Measurements from ENCODE around the gene ATP11A.

ATP11A gene

DNA sequence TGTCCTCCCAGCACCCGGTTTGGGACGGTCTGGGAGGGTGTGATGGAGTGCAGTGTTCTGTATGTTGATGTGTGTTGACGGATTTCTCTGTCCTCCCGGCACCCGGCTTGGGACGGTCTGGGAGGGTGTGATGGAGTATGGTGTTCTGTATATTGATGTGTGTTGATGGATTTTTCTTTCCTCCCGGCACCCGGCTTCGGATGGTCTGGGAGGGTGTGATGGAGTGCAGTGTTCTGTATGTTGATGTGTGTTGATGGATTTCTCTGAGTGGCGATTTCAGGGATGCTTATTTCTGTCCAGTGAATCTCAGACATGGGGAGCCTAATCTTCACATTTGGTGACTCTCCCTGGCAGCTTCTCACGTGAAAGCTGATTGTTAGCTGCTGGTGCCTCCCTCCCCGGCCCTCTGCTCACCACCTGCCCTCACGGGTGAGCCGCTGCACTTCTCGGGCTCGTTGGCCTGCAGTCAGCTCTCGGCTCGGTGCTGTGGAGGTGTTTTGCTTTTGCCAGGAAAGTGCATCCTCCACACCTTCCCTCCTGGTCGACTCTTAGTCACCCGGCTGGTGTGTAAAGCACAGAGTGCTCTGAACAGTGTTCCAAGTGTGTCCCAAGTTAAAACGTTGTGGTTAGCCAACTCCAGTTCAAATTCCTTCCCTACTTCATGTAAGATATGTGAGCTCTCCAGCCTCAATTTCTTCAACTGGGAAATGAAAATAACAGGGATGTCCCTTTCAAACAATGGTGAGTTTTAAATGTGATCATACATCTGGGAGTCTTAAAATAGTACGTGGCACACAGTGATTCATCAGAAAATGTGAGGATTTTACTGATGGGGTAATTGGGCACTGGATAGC, 54.6 kb downstream of the ATP11A start:
- no peak for DNase-seq

- no peak for DNase-seq
Measured at GRCh38 chr13:112746044-112746443, 56.2 kb downstream of the ATP11A start.

- DNase-seq, result no peak
Measured at GRCh38 chr13:112747256-112747655, 57.4 kb downstream of the ATP11A start.

DNA sequence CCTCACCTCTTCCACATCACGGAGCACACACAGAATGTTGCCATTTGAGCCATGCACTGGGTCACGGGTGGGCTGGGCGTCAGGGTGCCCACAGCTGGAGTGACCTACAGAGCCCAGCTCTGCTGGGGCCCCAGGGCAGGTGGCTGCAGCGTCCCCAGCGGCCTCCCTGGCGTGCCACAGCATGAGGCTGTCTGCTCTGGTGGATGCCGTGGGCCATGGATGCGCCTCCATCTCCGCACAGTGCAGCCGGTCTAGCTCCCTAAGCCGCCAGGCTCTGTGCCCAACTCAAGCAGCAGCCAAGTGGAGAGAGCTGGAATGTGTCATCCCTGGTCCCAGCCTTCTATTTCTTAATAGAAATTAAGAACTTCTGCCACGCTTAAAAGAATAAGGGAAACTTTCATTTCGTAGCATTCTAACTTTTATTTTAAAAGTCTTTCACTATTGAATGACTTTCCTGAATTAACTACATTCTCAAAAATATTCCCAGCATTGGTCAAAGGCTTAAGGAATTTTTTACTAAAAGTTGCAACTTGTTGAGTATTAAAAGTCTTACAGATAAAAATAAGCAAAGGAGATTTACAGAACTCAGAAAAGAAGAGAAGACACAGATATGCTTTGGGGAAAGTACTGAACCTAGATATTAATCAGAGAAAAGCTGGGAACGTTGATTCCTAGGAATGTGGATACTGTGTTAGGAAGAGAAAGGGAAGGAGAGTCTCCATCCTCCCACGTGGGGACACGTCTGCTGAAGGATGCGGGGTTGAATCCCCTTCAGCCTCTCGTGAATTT, 59.3 kb downstream of the ATP11A start:
- DNase-seq, result no peak

- DNase-seq, result no peak
Measured at GRCh38 chr13:112750570-112750969, 60.7 kb downstream of the ATP11A start.

- DNase-seq, result no peak
Measured at GRCh38 chr13:112751617-112752016, 61.8 kb downstream of the ATP11A start.

DNA sequence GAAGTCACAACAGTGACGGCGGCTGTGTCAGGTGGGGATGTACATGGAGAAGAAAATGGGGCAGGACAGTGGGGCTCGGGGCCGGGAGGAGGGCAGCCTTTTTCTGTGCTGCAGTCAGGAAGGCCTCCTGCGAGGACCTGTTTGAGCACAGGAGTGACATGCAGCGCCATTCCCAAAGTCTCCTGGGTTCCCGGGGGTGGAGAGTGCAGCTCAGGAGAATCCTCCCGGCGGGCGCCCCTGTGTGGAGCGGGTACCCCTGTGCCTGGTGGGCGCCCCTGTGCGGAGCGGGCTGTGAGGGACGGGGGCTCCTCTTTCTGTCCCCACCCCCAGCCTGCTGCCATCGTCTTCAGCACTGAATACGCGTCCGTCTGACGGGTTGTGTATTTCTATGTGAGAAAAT, 62.4 kb downstream of the ATP11A start:
- no peak for DNase-seq

GRCh38 chr13:112752711-112753541, 63.1 kb downstream of the ATP11A start:
- no peak for DNase-seq

GRCh38 chr13:112753833-112754232, 64.0 kb downstream of the ATP11A start:
- no peak for DNase-seq

DNA sequence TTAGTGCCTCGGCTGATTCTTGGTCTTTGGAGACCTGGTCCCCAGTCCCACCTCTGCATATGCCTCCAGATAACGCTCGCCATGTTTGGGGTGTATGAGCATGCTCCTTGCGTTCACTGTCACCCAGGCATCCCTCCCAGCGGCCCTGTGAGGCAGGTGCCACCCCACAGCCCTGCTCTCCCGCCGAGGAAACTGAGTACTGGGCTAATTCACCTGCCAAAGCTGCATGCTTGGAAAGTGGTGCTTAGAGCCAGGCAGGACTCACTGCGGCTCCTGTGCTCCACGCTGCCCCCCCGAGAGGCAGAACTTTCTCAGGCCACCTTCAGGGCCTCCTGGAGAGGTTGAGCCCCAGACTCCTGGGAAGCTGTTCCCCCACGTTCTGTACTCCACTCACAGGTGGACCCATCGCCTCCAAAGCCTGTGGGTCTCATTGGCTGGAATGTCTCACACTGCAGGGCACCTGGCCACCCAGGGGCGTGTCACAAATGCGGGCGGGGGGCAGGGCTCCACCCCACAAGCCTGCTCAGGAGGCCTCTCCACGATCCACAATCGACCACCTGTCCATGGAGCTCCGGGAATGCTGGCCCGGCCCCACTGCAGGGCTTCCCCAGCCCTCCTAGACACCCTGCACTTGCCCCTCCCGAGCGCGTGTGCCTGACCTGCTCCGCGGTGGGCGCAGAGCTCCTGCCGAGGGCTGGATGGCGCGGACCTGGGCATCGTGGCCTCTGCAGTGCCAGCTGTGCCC, 64.6 kb downstream of the ATP11A start:
- DNase-seq, result no peak

GRCh38 chr13:112755331-112755730, 65.5 kb downstream of the ATP11A start:
- DNase-seq, result no peak

- no peak for DNase-seq
Measured at GRCh38 chr13:112756081-112756480, 66.2 kb downstream of the ATP11A start.

DNA sequence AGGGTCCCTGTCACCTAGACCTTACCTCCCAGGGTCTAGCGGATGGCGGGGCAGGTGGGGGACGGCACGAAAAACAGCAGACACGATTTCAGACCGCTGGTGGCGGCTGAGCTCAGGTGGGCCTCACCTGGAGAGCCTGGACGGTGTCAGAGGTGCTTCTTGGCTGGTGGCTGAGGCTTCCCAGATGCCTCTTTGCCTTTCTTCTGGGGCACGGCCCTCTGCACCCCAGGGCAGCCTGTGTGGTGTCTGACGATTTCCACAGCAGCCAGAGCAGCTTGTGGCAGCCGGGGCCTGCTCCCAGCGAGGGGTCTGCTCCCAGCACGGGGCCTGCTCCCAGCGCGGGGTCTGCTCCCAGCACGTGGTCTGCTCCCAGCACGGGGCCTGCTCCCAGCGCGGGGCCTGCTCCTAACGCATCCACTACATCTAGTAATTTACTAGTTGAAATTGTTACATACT, 66.7 kb downstream of the ATP11A start:
- no peak for DNase-seq

DNA sequence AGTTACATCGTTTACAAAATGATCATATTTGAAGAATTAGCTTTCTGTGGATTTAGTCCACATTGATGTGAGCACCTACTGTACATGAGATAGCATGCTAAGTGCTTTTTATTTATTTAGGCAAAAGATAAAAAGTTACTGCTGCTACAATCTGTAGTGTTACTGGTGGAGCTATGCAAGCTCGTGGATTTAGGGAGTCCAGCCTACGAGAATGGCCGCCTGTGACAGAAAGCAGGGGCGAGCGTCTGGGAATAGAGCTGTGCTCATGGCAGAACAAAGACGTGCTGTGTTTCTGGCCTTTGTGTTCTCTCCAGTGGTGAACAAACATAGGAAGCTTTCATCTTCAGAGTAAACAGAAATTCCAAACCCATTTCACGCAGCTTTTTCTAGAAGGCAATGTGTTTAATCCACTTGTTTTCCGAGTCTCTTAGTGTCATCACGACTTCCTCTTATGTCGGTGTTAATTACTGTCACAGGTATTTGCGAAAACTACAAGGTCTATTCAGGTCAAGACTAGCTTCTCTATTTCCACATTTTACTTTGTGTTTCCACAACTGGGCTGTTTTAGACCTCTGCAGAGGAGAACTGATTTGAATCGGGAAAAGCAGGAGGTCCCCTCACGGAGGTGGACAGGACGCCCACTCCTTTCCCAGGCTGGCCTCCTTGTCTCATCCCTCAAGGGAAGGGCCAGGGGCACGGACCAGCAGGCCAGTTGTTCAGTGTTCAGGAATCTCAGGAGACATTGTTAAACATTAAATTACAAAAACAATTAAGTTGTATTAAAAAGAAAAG, 67.3 kb downstream of the ATP11A start:
- DNase-seq, result no peak

GRCh38 chr13:112757759-112758086, 67.9 kb downstream of the ATP11A start:
- no peak for DNase-seq

- no peak for DNase-seq
Measured at GRCh38 chr13:112759053-112759452, 69.2 kb downstream of the ATP11A start.

DNA sequence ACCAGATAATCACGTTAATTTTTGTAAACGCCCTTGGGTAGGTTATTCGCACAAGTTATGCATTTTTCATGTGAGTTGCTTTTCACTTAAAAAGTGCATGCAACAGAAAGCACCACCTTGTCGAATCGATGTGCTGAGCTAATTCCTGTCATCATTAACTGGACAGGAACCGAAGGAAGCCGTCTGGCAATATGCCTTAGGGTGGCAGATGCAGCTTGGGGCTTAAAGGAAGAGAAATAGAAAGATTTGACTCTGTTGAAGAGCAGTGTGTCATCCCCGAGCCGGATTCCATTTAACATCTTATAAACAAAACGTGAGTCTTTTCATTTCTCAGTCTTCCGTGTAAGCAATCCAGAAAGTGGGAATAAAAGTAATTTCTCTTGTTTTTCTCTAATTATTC, 70.0 kb downstream of the ATP11A start:
- DNase-seq, result no peak

- DNase-seq, result no peak
Measured at GRCh38 chr13:112760435-112760834, 70.6 kb downstream of the ATP11A start.

DNA sequence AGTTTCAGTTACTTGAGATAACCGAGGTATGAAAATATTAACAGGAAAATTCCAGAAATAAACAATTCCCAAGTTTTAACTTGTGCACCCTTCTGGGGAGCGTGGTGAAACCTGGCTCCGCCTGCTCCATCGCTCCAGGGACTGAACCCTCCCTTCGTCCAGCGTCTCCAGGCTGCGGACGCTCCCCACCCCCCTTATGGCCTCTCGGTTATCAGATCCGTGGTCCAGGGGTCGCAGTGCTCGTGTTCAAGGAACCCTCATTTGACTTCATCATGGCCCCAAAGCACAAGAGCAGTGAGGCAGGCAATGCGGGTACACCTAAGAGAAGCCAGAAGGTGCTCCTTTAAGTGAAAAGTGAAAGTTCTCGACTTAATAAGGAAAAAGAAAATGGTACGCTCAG, 71.1 kb downstream of the ATP11A start:
- DNase-seq, result no peak

DNA sequence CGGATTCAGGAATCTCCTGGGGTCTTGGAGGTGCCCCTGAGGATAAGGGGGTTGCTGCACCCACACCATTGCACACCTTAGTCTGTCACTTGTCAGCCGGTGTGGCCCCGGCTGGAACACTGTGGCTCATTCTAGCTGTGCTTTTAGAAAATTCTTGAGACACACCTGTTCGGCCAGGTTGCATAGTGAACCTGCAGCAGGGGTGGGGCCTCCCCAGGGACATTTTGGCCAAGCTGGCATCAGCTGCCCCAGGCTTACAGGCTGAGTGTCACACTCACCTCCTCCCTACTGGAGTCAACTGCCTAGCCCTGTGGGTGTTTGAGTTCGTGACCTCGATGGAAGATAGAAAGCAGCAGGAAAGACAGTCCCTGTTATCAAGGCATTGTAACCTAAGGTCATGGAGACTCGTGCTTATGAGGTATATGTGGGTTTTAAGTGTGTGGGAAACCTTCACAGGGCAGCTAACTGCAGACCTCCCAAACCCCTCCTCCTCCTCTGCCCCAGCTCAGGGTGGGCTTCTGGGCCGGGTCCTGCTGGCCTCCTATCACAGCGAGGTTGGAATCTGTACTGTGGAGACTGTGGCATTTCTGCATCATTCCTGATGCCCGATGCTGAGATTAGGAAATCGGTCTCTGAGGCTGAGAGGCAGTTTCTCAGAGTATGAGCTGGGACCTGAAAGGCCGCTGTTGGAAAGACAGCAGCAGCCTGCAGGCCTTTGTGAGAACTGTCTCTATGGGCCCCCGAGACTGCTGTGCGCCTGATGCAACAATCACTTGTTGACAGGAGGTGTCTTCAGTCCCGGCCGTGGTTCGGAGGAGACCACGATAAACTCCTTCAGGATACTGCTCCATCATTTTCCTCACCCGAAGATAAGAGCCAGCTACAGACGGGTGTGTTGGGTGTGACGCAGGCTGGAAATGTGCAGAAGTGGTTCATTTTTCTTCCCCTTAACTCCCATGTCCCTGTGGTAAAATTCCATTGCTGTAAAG, 72.2 kb downstream of the ATP11A start:
- no peak for DNase-seq

- no peak for DNase-seq
Measured at GRCh38 chr13:112762690-112763080, 72.8 kb downstream of the ATP11A start.
